GM18499 (cell line): Measurements from ENCODE around the gene HYAL1.
"Not testable (repeated sequence)": the region's sequence is repeated elsewhere in the genome, so short reads cannot be mapped to it uniquely, and the experiment has no call there.

Source experiments
- ATAC-seq: cut with Tn5 transposase; IDR thresholded peaks from one replicate; pipeline ENCODE4 v1.9.1; 2021; ENCODE audit warnings: moderate number of reproducible peaks; ENCODE audit not compliant: insufficient read depth, unreplicated experiment

The HYAL1 gene

GRCh38 chr3:50319894-50320625 lies 16.7 kb upstream of the HYAL1 start:
- ATAC-seq: no peak

- no peak for ATAC-seq
These were observed 16.0 kb upstream of the HYAL1 start for GRCh38 chr3:50319181-50319893.

GRCh38 chr3:50318615-50319014 lies 15.2 kb upstream of the HYAL1 start:
- ATAC-seq: no peak

- no peak for ATAC-seq
These were observed 14.8 kb upstream of the HYAL1 start for GRCh38 chr3:50318163-50318562.

- ATAC-seq: no peak
These were observed 13.9 kb upstream of the HYAL1 start for GRCh38 chr3:50317300-50317699.

GRCh38 chr3:50316657-50317242 lies 13.4 kb upstream of the HYAL1 start:
- ATAC-seq: no peak

- ATAC-seq: no peak
These were observed 11.4 kb upstream of the HYAL1 start for GRCh38 chr3:50314816-50315215.

- ATAC-seq: no peak
These were observed 11.0 kb upstream of the HYAL1 start for GRCh38 chr3:50314342-50314741.

GRCh38 chr3:50312041-50312440 lies 8.7 kb upstream of the HYAL1 start:
- ATAC-seq: not testable (repeated sequence)

GRCh38 chr3:50304601-50305000 lies 1.2 kb upstream of the HYAL1 start:
- ATAC-seq: no peak

GRCh38 chr3:50302095-50303012 lies 1.0 kb downstream of the HYAL1 start:
- no peak for ATAC-seq

GRCh38 chr3:50300681-50301254 lies 2.6 kb downstream of the HYAL1 start:
- no peak for ATAC-seq

- ATAC-seq: no peak
These were observed 3.3 kb downstream of the HYAL1 start for GRCh38 chr3:50299929-50300680.

GRCh38 chr3:50299638-50299928 lies 3.8 kb downstream of the HYAL1 start:
- ATAC-seq: no peak

- ATAC-seq: peak; percentile 66
These were observed 4.3 kb downstream of the HYAL1 start, which contains the start of the genes HYAL3 and NAA80 for GRCh38 chr3:50298836-50299637. TSS of gene HYAL3 (minus strand) at chr3:50299405. CDS start at chr3:50295602, 3,803 bp downstream. TSS of gene NAA80 (minus strand) at chr3:50299405. CDS start at chr3:50297463, 1,942 bp downstream.

GRCh38 chr3:50297896-50298725 lies 5.3 kb downstream of the HYAL1 start:
- no peak for ATAC-seq

- no peak for ATAC-seq
These were observed 6.0 kb downstream of the HYAL1 start for GRCh38 chr3:50297384-50297775.
